ENCODE results near the gene BCAS1.

BCAS1 gene

GRCh38 chr20:53961527-53961926 lies 108.9 kb downstream of the BCAS1 start:
- no peak overlapping the region for H3K4me3 ChIP-seq (ENCODE audit: low read depth, low read length)
- no peak for TF ChIP-seq CTCF (IDR thresholded peaks at IDR 0.05; ENCODE audit: low read depth, low read length, missing control alignments)
- no peak for DNase-seq (ENCODE audit: low read depth)

GRCh38 chr20:53960579-53961272 lies 109.7 kb downstream of the BCAS1 start:
- DNase-seq (ENCODE audit: low read depth), result no peak

GRCh38 chr20:53959911-53960578 lies 110.3 kb downstream of the BCAS1 start:
- TF ChIP-seq CTCF (IDR thresholded peaks at IDR 0.05; ENCODE audit: low read depth, low read length, missing control alignments), result no peak
- H3K4me3 ChIP-seq (ENCODE audit: low read depth, low read length), result no peak overlapping the region
- DNase-seq (ENCODE audit: low read depth), result no peak

More at GRCh38 chr20:53960579-53961272, 109.7 kb downstream of the BCAS1 start:
- no peak for TF ChIP-seq CTCF (IDR thresholded peaks at IDR 0.05; ENCODE audit: low read depth, low read length, missing control alignments)
- H3K4me3 ChIP-seq (ENCODE audit: low read depth, low read length), result no peak overlapping the region

GRCh38 chr20:53958260-53958659 lies 112.1 kb downstream of the BCAS1 start:
- H3K4me3 ChIP-seq (ENCODE audit: low read depth, low read length), result no peak overlapping the region
- DNase-seq (ENCODE audit: low read depth), result no peak
- TF ChIP-seq CTCF (IDR thresholded peaks at IDR 0.05; ENCODE audit: low read depth, low read length, missing control alignments), result no peak

GRCh38 chr20:53957451-53958172 lies 112.8 kb downstream of the BCAS1 start:
- TF ChIP-seq CTCF (IDR thresholded peaks at IDR 0.05; ENCODE audit: low read depth, low read length, missing control alignments), result peak; percentile 3
- no peak for DNase-seq (ENCODE audit: low read depth)
- H3K4me3 ChIP-seq (ENCODE audit: low read depth, low read length), result no peak overlapping the region

GRCh38 chr20:53956013-53956715 lies 114.2 kb downstream of the BCAS1 start:
- no peak for DNase-seq (ENCODE audit: low read depth)
- no peak for TF ChIP-seq CTCF (IDR thresholded peaks at IDR 0.05; ENCODE audit: low read depth, low read length, missing control alignments)

More at GRCh38 chr20:53956013-53956715, 114.2 kb downstream of the BCAS1 start:
- no peak overlapping the region for H3K4me3 ChIP-seq (ENCODE audit: low read depth, low read length)
